GM12872 (cell line): Measurements from ENCODE around the gene SYT9.

Experiments used
- CTCF ChIP-seq: IDR thresholded peaks from 3 replicates; pipeline ENCODE4 v1.5.1; 2011; ENCODE audit warnings: low read depth, mild to moderate bottlenecking, low read length, moderate library complexity; ENCODE audit not compliant: insufficient read depth

The SYT9 gene

GRCh38 chr11:7492253-7492652, 240.5 kb downstream of the SYT9 start:
- no peak for TF ChIP-seq CTCF

DNA sequence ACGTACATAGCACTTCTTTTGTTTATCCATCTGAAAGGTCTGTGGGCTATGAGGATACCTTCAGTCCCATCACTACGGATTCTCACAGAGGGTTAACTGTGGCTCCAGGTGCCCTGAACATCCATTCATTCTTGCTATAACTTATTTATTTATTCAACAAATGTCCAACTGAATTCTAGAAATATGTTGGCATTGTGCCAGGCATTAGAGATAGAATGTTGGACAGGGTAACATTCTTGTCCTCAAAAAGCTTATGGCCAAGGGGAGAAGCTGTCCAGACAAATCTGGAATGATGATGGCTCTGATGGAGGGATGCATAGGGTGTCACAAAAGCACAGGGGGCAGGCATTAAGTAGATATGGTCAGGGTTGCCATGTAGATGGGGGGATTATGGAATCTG, 242.0 kb downstream of the SYT9 start:
- no peak for TF ChIP-seq CTCF

- no peak for TF ChIP-seq CTCF
Measured at GRCh38 chr11:7494086-7494745, 242.5 kb downstream of the SYT9 start.

- TF ChIP-seq CTCF: no peak
Measured at GRCh38 chr11:7495882-7496551, 244.3 kb downstream of the SYT9 start.

- no peak for TF ChIP-seq CTCF
Measured at GRCh38 chr11:7498193-7498592, 246.5 kb downstream of the SYT9 start.

GRCh38 chr11:7499081-7499480, 247.4 kb downstream of the SYT9 start:
- TF ChIP-seq CTCF: no peak

GRCh38 chr11:7500251-7500650, 248.5 kb downstream of the SYT9 start:
- TF ChIP-seq CTCF: no peak
